H1 (cell line): ENCODE results near the gene TDRD9. TPM values are rescaled to one million over a fixed set of nuclear protein-coding genes. Genes with fewer than 3 reads are reported as not detected.

ENCODE experiments used
- CTCF ChIA-PET: fragments of 300-600 bp; sonication (Branson Sonifier 250); formaldehyde crosslinking; loops from one replicate; lab custom pipeline; 2021; ENCODE audit not compliant: partially characterized antibody; lab: Charles Lee
- POLR2A ChIA-PET: fragments of 300-600 bp; sonication (Branson Sonifier 250); formaldehyde crosslinking; loops from one replicate; lab custom pipeline; 2021; ENCODE audit warnings: inconsistent platforms; ENCODE audit not compliant: partially characterized antibody; lab: Charles Lee
- DNase-seq, 2 experiments: peaks; one replicate each; pipeline versions ENCODE4 v3.0.0 to v3.0.0-alpha.2; 2010 to 2022; ENCODE audit warnings: low spot score in 2 of 2, low read depth in 1 of 2, mixed read lengths in 1 of 2
- FAIRE-seq: peaks from 2 replicates; lab custom pipeline; 2011; peaks lifted over from hg19 to GRCh38; lab: Jason Lieb, UNC
- H2AFZ ChIP-seq: 2 replicates; pipeline ENCODE4 v1.8.1; 2012; ENCODE audit warnings: low read length, inconsistent platforms
- H2AK5ac ChIP-seq: 2 replicates; pipeline ENCODE4 v1.6.1; 2013; ENCODE audit warnings: low read depth, low read length
- H2BK120ac ChIP-seq: replicated peaks from 2 replicates; pipeline ENCODE3; 2013; ENCODE audit warnings: low read depth, low read length, inconsistent platforms
- H2BK12ac ChIP-seq: 2 replicates; pipeline ENCODE4 v1.6.1; 2013; ENCODE audit warnings: low read depth, low read length
- H2BK15ac ChIP-seq: 2 replicates; pipeline ENCODE4 v1.6.1; 2013; ENCODE audit warnings: low read length
- H2BK20ac ChIP-seq: 2 replicates; pipeline ENCODE4 v1.6.1; 2013; ENCODE audit warnings: low read length
- H2BK5ac ChIP-seq: 2 replicates; pipeline ENCODE4 v1.6.1; 2013; ENCODE audit warnings: low read depth, low read length
- H3K14ac ChIP-seq: 2 replicates; pipeline ENCODE4 v1.6.1; 2013; ENCODE audit warnings: inconsistent platforms; ENCODE audit not compliant: insufficient read length
- H3K18ac ChIP-seq: 2 replicates; pipeline ENCODE4 v1.6.1; 2013; ENCODE audit warnings: low read length; ENCODE audit errors: extremely low read depth
- H3K23ac ChIP-seq: 2 replicates; pipeline ENCODE4 v1.6.1; 2013; ENCODE audit warnings: inconsistent platforms; ENCODE audit not compliant: insufficient read length
- H3K23me2 ChIP-seq: 2 replicates; pipeline ENCODE4 v1.6.1; 2013; ENCODE audit warnings: low read depth, low read length
- H3K27ac ChIP-seq: 2 replicates; pipeline ENCODE4 v1.6.1; 2011; ENCODE audit warnings: low read depth, low read length, inconsistent platforms
- H3K27me3 ChIP-seq, 4 experiments: replicated peaks in 1 of 4; 1 replicate in 1 of 4; 2 replicates in 3 of 4; pipeline versions ENCODE4 v1.6.1 to v1.8.1; 2011 to 2013; ENCODE audit warnings: low read length in 3 of 4, mild to moderate bottlenecking in 3 of 4, inconsistent platforms in 2 of 4, mixed read lengths in 2 of 4, moderate library complexity in 1 of 4; ENCODE audit not compliant: control insufficient read depth in 3 of 4, insufficient read depth in 3 of 4; ENCODE audit errors: extremely low read depth in 1 of 4
- H3K36me3 ChIP-seq, 4 experiments: 2 replicates each; pipeline versions ENCODE4 v1.6.1 to v1.8.1; 2011 to 2013; ENCODE audit warnings: mild to moderate bottlenecking in 4 of 4, low read length in 3 of 4, moderate library complexity in 2 of 4, control low read depth in 1 of 4, inconsistent platforms in 1 of 4; ENCODE audit not compliant: insufficient read depth in 4 of 4, control insufficient read depth in 2 of 4
- H3K4ac ChIP-seq: replicated peaks from 2 replicates; pipeline ENCODE3; 2013; ENCODE audit warnings: low read length, low read depth, mixed read lengths, inconsistent platforms; ENCODE audit not compliant: insufficient read length
- H3K4me1 ChIP-seq, 4 experiments: replicated peaks in 1 of 4; 1 replicate in 1 of 4; 2 replicates in 3 of 4; pipeline versions ENCODE4 v1.6.1 to v1.8.1; 2011 to 2013; ENCODE audit warnings: low read length in 3 of 4, inconsistent platforms in 2 of 4, mixed read lengths in 1 of 4; ENCODE audit not compliant: insufficient read depth in 4 of 4, control insufficient read depth in 3 of 4
- H3K4me2 ChIP-seq, 2 experiments: 2 replicates each; pipeline versions ENCODE4 v1.6.1 to v1.8.1; 2011 to 2013; ENCODE audit warnings: low read depth in 2 of 2, low read length in 2 of 2, control low read depth in 1 of 2, inconsistent platforms in 1 of 2, mild to moderate bottlenecking in 1 of 2; ENCODE audit not compliant: insufficient read depth in 1 of 2
- H3K4me3 ChIP-seq, 4 experiments: fragments of 200-600, 300-600 bp in 1 of 4; sonication (generic), shearing (Covaris generic), sonication (Bioruptor Twin) in 1 of 4; 2 replicates each; pipeline versions ENCODE4 v1.5.1 to v1.8.1; 2011 to 2016; ENCODE audit warnings: low read length in 4 of 4, low read depth in 3 of 4, control low read depth in 2 of 4, inconsistent platforms in 2 of 4, mild to moderate bottlenecking in 2 of 4, mixed read lengths in 1 of 4, moderate library complexity in 1 of 4; ENCODE audit not compliant: insufficient read depth in 2 of 4; ENCODE audit errors: extremely low read depth in 1 of 4
- H3K56ac ChIP-seq: replicated peaks from 2 replicates; pipeline ENCODE3; 2013; ENCODE audit warnings: low read depth, mild to moderate bottlenecking, mixed read lengths, low read length, inconsistent platforms; ENCODE audit not compliant: insufficient read length
- H3K79me1 ChIP-seq: 2 replicates; pipeline ENCODE4 v1.6.1; 2013; ENCODE audit warnings: low read depth, low read length, control low read depth
- H3K79me2 ChIP-seq, 2 experiments: 2 replicates each; pipeline versions ENCODE4 v1.6.1 to v1.8.1; 2012 to 2013; ENCODE audit warnings: low read length in 2 of 2, mild to moderate bottlenecking in 2 of 2, inconsistent platforms in 1 of 2; ENCODE audit not compliant: insufficient read depth in 2 of 2, control insufficient read depth in 1 of 2
- H3K9ac ChIP-seq, 4 experiments: replicated peaks in 1 of 4; 1 replicate in 1 of 4; 2 replicates in 3 of 4; pipeline versions ENCODE4 v1.6.1 to v1.8.1; 2011 to 2013; ENCODE audit warnings: low read depth in 3 of 4, low read length in 3 of 4, control low read depth in 2 of 4, mild to moderate bottlenecking in 2 of 4, moderate library complexity in 2 of 4, inconsistent platforms in 1 of 4; ENCODE audit errors: extremely low read depth in 1 of 4
- H3K9me3 ChIP-seq, 2 experiments: 2 replicates each; pipeline versions ENCODE4 v1.6.1 to v1.8.1; 2012 to 2013; ENCODE audit warnings: mild to moderate bottlenecking in 2 of 2, moderate library complexity in 2 of 2, control low read depth in 1 of 2, inconsistent platforms in 1 of 2, low read depth in 1 of 2, low read length in 1 of 2, mixed read lengths in 1 of 2; ENCODE audit not compliant: insufficient read depth in 2 of 2
- H4K20me1 ChIP-seq, 2 experiments: replicated peaks in 1 of 2; 2 replicates each; pipeline versions ENCODE3 to v1.8.1; 2011 to 2013; ENCODE audit warnings: inconsistent platforms in 2 of 2, low read length in 2 of 2, mild to moderate bottlenecking in 1 of 2; ENCODE audit not compliant: insufficient read depth in 2 of 2, control insufficient read depth in 1 of 2
- H4K5ac ChIP-seq: 2 replicates; pipeline ENCODE4 v1.6.1; 2013; ENCODE audit warnings: low read length, low read depth, mixed read lengths, inconsistent platforms; ENCODE audit not compliant: insufficient read length
- H4K8ac ChIP-seq: 2 replicates; pipeline ENCODE4 v1.8.0; 2013; ENCODE audit warnings: mild to moderate bottlenecking, moderate library complexity, low read length, inconsistent platforms; ENCODE audit not compliant: insufficient read depth; ENCODE audit errors: extremely low read depth
- H4K91ac ChIP-seq: replicated peaks from 2 replicates; pipeline ENCODE3; 2013; ENCODE audit warnings: low read length, mixed read lengths, inconsistent platforms; ENCODE audit not compliant: insufficient read length
- BRCA1 ChIP-seq: IDR thresholded peaks from 2 replicates; pipeline ENCODE4 v1.6.1; 2012; ENCODE audit warnings: low read depth, low read length, improper control_type of control experiment
- CHD1 ChIP-seq: IDR thresholded peaks from 2 replicates; pipeline ENCODE4 v1.6.1; 2012; ENCODE audit warnings: low read depth, low read length, improper control_type of control experiment
- CHD2 ChIP-seq: IDR thresholded peaks from 2 replicates; pipeline ENCODE4 v1.6.1; 2012; ENCODE audit warnings: low read length, improper control_type of control experiment
- GABPA ChIP-seq: IDR thresholded peaks from 2 replicates; pipeline ENCODE4 v1.6.1; 2011; ENCODE audit warnings: mild to moderate bottlenecking, low read length, moderate library complexity, borderline replicate concordance; ENCODE audit not compliant: insufficient read depth
- JUND ChIP-seq: IDR thresholded peaks from 2 replicates; pipeline ENCODE4 v1.6.1; 2011; ENCODE audit warnings: mild to moderate bottlenecking, improper control_type of control experiment, low read length
- KDM1A ChIP-seq: fragments of 200-600, 300-600 bp; sonication (generic); IDR thresholded peaks from 2 replicates; pipeline ENCODE4 v1.7.1; 2016; ENCODE audit warnings: mild to moderate bottlenecking, low read length, borderline replicate concordance
- KDM4A ChIP-seq: IDR thresholded peaks from one replicate; pipeline ENCODE4 v1.7.1; 2012; ENCODE audit warnings: low read depth, mild to moderate bottlenecking, moderate library complexity, low read length, inconsistent platforms; ENCODE audit not compliant: severe bottlenecking
- NANOG ChIP-seq: IDR thresholded peaks from 2 replicates; pipeline ENCODE4 v1.6.1; 2011; ENCODE audit warnings: low read length, low read depth, mild to moderate bottlenecking, inconsistent platforms; ENCODE audit not compliant: insufficient read depth, poor library complexity, severe bottlenecking
- PHF8 ChIP-seq: fragments of 200-600 bp; sonication (generic); conservative IDR thresholded peaks from 2 replicates; pipeline ENCODE4 v1.7.1; 2012; ENCODE audit warnings: low read depth, mild to moderate bottlenecking, inconsistent platforms, low read length, moderate library complexity
- RFX5 ChIP-seq: IDR thresholded peaks from 2 replicates; pipeline ENCODE4 v1.6.1; 2011; ENCODE audit warnings: low read depth, low read length, improper control_type of control experiment, borderline replicate concordance
- SP2 ChIP-seq: IDR thresholded peaks from 2 replicates; pipeline ENCODE4 v1.6.1; 2012; ENCODE audit warnings: mild to moderate bottlenecking, low read length, inconsistent platforms
- YY1 ChIP-seq: IDR thresholded peaks from 2 replicates; pipeline ENCODE4 v1.6.1; 2011; ENCODE audit warnings: low read depth, mild to moderate bottlenecking, low read length
- WGBS, 2 experiments: shearing (Covaris generic) in 1 of 2; methylation state at CpG; one replicate each; pipeline versions ENCODE4 v1.1.6 to v1.1.7; 2013 to 2015; ENCODE audit warnings: low lambda C conversion rate in 2 of 2, mixed read lengths in 2 of 2, inconsistent platforms in 1 of 2, low coverage in 1 of 2, missing lambda C conversion rate in 1 of 2; ENCODE audit not compliant: insufficient replicate concordance in 2 of 2, insufficient coverage in 1 of 2, insufficient read length in 1 of 2; ENCODE audit errors: extremely low coverage in 1 of 2, missing lambda C conversion rate in 1 of 2; 5-methylcytosine and 5-hydroxymethylcytosine counted together
- polyA plus RNA-seq, 7 experiments: library from polyadenylated mRNA; depleted of rRNA in 3 of 7; stranded (reverse) in 5 of 7; unstranded in 2 of 7; fragments of >200 nt in 5 of 7; fragments of 200-250 nt in 2 of 7; gene quantifications; 1 replicate in 5 of 7; 2 replicates in 1 of 7; 4 replicates in 1 of 7; pipeline versions ENCODE4 v1.2.1 to v1.2.3, GENCODE V29; 2011 to 2013; ENCODE audit warnings: missing spikeins in 2 of 7, mixed read lengths in 2 of 7
- total RNA-seq: library from RNA; stranded (reverse); fragmentation: NEBNext Ultra II Directional; extraction: Animal tissue kit (Norgen Biotek cat#: 25700); gene quantifications from 2 replicates; pipeline ENCODE4 v1.2.1, GENCODE V29; 2021

TDRD9 gene
- total and polyA plus RNA-seq, 2 of the 8 experiments (the other 6 are each of a cell fraction or from before 2014, with no cell fraction given) = not detected

GRCh38 chr14:103923863-103924262 is 4.4 kb upstream of the TDRD9 start:
- Histone ChIP-seq H3K36me3 (no peaks in the 10 kb centered on the region), H3K27me3 (no peaks in the 10 kb centered on the region), H4K8ac (peak overlapping the region; percentile 45; the same call in 1 of the 2 replicates), H2BK12ac (no peak overlapping the region), H3K9ac (no peak overlapping the region), H3K18ac (no peak overlapping the region), H3K23me2 (peaks cover 4% of the 10 kb centered on the region), H3K79me2 (peaks cover 4 to 20% of the 10 kb centered on the region in 2 experiments; a peak in 3 of 4 replicates), H3K4me1 (0 out of 7 replicates have a peak, but pooled peaks cover 0 to 4% (median 0%) of the 10 kb centered on the region in 4 experiments), H4K91ac (no peak overlapping the region), H3K79me1 (peaks cover 4% of the 10 kb centered on the region; the same call in 1 of the 2 replicates), H3K23ac (no peak overlapping the region), H2BK15ac (no peak overlapping the region), H3K56ac (no peak overlapping the region), H3K4me2 (no peak overlapping the region), H3K14ac (no peak overlapping the region), H3K4ac (no peak overlapping the region), H4K5ac (no peak overlapping the region), H3K9me3 (peaks cover 0 to 5% of the 10 kb centered on the region in 2 experiments; a peak in 1 of 4 replicates), H2BK5ac (no peak overlapping the region), H2BK20ac (no peak overlapping the region), H2BK120ac (no peak overlapping the region), H4K20me1 (no peaks in the 10 kb centered on the region), H2AK5ac (no peak overlapping the region), H3K27ac (no peak overlapping the region), H3K4me3 (no peak overlapping the region), H2AFZ (no peak overlapping the region)
- FAIRE-seq (no peak), DNase-seq (no peak)
- ChIA-PET POLR2A (no interaction called here), CTCF (interaction anchor here (0.6 to 8.7 kb wide), 9 partner anchors 14 to 188 kb away, joined by 3 to 47 read pairs (median 4); partner anchors contain the start of gene RD3L)
- 85% methylated on average over 6 of the region's 6 CpGs; no CpG with 5 or more reads in 1 of the 2 experiments for WGBS, 2 experiments
- TF ChIP-seq CHD2 = no peak
- no peak for TF ChIP-seq GABPA
- no peak for TF ChIP-seq NANOG
- no peak for TF ChIP-seq SP2
- no peak for TF ChIP-seq CHD1
- TF ChIP-seq YY1 = no peak
- no peak for TF ChIP-seq BRCA1
- no peak for TF ChIP-seq PHF8
- no peak for TF ChIP-seq KDM4A
- TF ChIP-seq RFX5 = no peak
- TF ChIP-seq KDM1A = no peak
- no peak for TF ChIP-seq JUND
